Esophagus muscularis mucosa (tissue), 4 donors: ENCODE data around the gene KRT13.

Experiments
- EP300 ChIP-seq: sonication (generic); formaldehyde crosslinking; IDR thresholded peaks from one replicate; pipeline ENCODE4 v1.6.1; 2017; ENCODE audit warnings: antibody characterized with exemption
- POLR2A ChIP-seq: fragments of 450-650 bp; IDR thresholded peaks from one replicate; pipeline ENCODE4 v1.6.1; 2017; ENCODE audit warnings: antibody characterized with exemption, moderate library complexity, mild to moderate bottlenecking, low read depth
- POLR2AphosphoS5 ChIP-seq, 2 donors: sonication (generic); formaldehyde crosslinking; IDR thresholded peaks; one replicate each; pipeline ENCODE4 v1.6.1; 2017; ENCODE audit warnings: antibody characterized with exemption in 2 of 2
- TF ChIP-seq, protein P1 (sequence below), 3 experiments: fragments of 200-600 bp in 2 of 3; fragments of 450-650 bp in 1 of 3; sonication (generic) in 2 of 3; IDR thresholded peaks; one replicate each; pipeline ENCODE4 v1.5.1; 2017 to 2019; ENCODE audit warnings: antibody characterized with exemption in 3 of 3, mild to moderate bottlenecking in 2 of 3, moderate library complexity in 1 of 3

DNA sequence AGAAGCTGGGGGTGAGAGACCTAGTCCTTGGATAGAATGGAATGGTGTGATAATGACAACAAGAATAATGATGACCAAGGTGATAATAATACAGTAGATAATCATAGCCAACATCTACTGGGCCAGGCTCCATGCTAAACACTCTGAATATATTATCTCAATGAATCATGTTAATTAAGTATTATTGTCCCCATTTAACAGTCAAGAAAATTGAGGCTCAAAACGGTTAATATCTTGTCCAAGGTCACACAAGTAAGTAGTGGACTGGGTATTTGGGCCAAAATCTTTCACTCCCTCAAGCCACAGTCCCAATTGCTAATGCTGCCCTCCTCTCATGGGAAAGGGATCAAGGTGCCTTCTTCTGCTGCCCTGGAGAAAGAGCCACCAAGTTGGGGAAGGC is 26.6 kb upstream of the KRT13 start:
- TF ChIP-seq, protein P1, sequence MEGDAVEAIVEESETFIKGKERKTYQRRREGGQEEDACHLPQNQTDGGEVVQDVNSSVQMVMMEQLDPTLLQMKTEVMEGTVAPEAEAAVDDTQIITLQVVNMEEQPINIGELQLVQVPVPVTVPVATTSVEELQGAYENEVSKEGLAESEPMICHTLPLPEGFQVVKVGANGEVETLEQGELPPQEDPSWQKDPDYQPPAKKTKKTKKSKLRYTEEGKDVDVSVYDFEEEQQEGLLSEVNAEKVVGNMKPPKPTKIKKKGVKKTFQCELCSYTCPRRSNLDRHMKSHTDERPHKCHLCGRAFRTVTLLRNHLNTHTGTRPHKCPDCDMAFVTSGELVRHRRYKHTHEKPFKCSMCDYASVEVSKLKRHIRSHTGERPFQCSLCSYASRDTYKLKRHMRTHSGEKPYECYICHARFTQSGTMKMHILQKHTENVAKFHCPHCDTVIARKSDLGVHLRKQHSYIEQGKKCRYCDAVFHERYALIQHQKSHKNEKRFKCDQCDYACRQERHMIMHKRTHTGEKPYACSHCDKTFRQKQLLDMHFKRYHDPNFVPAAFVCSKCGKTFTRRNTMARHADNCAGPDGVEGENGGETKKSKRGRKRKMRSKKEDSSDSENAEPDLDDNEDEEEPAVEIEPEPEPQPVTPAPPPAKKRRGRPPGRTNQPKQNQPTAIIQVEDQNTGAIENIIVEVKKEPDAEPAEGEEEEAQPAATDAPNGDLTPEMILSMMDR (IDR thresholded peaks at IDR 0.05): no peak
- TF ChIP-seq POLR2AphosphoS5 (IDR thresholded peaks at IDR 0.05): no peak
- TF ChIP-seq POLR2A: no peak
- no peak for TF ChIP-seq EP300
